HL-60 (cell line): ENCODE results near the gene DNASE1L1.

Source experiments
- DNase-seq, 2 experiments: peaks; one replicate each; pipeline ENCODE4 v3.0.0-alpha.2; 2010 to 2020; ENCODE audit warnings: low read depth in 1 of 2, low spot score in 1 of 2
- H3K27ac ChIP-seq: fragments of 250-450 bp; sonication (Bioruptor Pico); replicated peaks from 2 replicates; pipeline ENCODE4 v1.5.1; 2020; ENCODE audit warnings: mild to moderate bottlenecking, moderate library complexity
- H3K27me3 ChIP-seq: fragments of 250-450 bp; sonication (Bioruptor Pico); 2 replicates; pipeline ENCODE4 v1.5.1; 2021; ENCODE audit warnings: mild to moderate bottlenecking, moderate library complexity; ENCODE audit not compliant: insufficient read depth, poor library complexity, severe bottlenecking
- H3K4me3 ChIP-seq: replicated peaks from 2 replicates; pipeline ENCODE4 v1.5.1; 2011; ENCODE audit warnings: mild to moderate bottlenecking, control low read depth, low read length; ENCODE audit not compliant: insufficient read depth
- GABPA ChIP-seq: IDR thresholded peaks from 2 replicates; pipeline ENCODE4 v1.6.1; 2012; ENCODE audit warnings: low read depth
- POLR2AphosphoS5 ChIP-seq: IDR thresholded peaks from 2 replicates; pipeline ENCODE4 v1.6.1; 2012; ENCODE audit warnings: low read depth
- SPI1 ChIP-seq: IDR thresholded peaks from 2 replicates; pipeline ENCODE4 v1.6.1; 2012; ENCODE audit warnings: low read depth, mild to moderate bottlenecking, borderline replicate concordance
- long read RNA-seq: library from polyadenylated mRNA; unstranded; transcript quantifications from one replicate; pipeline ENCODE4 v2.0.0, GENCODE V29; 2020
- TF ChIP-seq, protein P1 (sequence below): IDR thresholded peaks from one replicate; pipeline ENCODE4 v1.5.1; 2011; ENCODE audit warnings: low read length, control low read depth, inconsistent platforms; ENCODE audit not compliant: insufficient read depth
- TF ChIP-seq, protein P2 (sequence below): IDR thresholded peaks from 2 replicates; pipeline ENCODE4 v1.6.1; 2012; ENCODE audit warnings: low read depth; ENCODE audit not compliant: insufficient replicate concordance

DNASE1L1 gene
- long read RNA-seq, transcript DNASE1L1-203 (8 exons, 2,110 nt): major isoform, 48 of 62 reads
- long read RNA-seq, partial matches to known transcripts: 1 of 62 reads
- long read RNA-seq, other reads (novel, unspliced or antisense): 6 of 62 reads

DNA sequence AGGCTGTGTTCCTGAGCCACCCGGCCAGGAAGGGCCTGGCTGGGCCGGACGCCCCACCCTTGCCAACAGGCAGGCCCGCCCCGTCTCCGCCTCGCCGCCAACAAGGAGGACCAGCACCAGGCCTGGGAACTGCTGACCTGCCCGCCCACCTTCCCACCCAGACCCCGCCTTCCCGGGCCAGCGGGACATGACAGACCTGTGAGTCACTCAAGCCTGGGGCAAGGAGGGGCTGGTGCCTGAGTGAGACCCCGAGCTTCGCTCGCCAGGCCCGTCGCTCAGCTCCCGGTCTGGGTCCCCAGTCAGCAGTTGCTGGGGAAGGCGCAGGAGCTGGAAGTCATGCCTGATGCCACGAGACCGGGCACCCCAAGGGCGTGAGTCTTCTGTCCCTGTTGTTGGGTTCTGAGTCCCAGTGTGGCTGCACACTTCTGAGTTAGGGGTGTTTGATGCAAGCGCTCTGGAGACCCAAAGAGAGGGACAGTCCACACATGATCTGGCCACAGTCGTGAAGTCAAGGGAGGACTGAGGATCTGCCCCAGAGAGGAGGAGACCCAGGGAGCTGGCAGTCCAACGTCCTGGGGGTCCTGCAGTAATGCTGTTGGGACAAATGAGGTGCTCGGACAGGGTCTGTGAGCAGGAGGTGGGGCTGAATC, at the start of gene DNASE1L1:
Gene DNASE1L1, minus strand, starts transcription at position 33 of the 650 bp plus-strand sequence. CDS start 3,686 bp downstream, outside the sequence.
- TF ChIP-seq GABPA (no peak), POLR2AphosphoS5 (no peak)
- TF ChIP-seq, protein P1, sequence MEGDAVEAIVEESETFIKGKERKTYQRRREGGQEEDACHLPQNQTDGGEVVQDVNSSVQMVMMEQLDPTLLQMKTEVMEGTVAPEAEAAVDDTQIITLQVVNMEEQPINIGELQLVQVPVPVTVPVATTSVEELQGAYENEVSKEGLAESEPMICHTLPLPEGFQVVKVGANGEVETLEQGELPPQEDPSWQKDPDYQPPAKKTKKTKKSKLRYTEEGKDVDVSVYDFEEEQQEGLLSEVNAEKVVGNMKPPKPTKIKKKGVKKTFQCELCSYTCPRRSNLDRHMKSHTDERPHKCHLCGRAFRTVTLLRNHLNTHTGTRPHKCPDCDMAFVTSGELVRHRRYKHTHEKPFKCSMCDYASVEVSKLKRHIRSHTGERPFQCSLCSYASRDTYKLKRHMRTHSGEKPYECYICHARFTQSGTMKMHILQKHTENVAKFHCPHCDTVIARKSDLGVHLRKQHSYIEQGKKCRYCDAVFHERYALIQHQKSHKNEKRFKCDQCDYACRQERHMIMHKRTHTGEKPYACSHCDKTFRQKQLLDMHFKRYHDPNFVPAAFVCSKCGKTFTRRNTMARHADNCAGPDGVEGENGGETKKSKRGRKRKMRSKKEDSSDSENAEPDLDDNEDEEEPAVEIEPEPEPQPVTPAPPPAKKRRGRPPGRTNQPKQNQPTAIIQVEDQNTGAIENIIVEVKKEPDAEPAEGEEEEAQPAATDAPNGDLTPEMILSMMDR: no peak
- TF ChIP-seq, protein P2, sequence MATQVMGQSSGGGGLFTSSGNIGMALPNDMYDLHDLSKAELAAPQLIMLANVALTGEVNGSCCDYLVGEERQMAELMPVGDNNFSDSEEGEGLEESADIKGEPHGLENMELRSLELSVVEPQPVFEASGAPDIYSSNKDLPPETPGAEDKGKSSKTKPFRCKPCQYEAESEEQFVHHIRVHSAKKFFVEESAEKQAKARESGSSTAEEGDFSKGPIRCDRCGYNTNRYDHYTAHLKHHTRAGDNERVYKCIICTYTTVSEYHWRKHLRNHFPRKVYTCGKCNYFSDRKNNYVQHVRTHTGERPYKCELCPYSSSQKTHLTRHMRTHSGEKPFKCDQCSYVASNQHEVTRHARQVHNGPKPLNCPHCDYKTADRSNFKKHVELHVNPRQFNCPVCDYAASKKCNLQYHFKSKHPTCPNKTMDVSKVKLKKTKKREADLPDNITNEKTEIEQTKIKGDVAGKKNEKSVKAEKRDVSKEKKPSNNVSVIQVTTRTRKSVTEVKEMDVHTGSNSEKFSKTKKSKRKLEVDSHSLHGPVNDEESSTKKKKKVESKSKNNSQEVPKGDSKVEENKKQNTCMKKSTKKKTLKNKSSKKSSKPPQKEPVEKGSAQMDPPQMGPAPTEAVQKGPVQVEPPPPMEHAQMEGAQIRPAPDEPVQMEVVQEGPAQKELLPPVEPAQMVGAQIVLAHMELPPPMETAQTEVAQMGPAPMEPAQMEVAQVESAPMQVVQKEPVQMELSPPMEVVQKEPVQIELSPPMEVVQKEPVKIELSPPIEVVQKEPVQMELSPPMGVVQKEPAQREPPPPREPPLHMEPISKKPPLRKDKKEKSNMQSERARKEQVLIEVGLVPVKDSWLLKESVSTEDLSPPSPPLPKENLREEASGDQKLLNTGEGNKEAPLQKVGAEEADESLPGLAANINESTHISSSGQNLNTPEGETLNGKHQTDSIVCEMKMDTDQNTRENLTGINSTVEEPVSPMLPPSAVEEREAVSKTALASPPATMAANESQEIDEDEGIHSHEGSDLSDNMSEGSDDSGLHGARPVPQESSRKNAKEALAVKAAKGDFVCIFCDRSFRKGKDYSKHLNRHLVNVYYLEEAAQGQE: no peak
- peak; percentile 78 to 86 for DNase-seq
- peak within 1 kb of the TSS; percentile 54 for H3K27ac ChIP-seq
- H3K27me3 ChIP-seq: no peaks in the 10 kb centered on the region
- H3K4me3 ChIP-seq: peak within 1 kb of the TSS; percentile 33

DNA sequence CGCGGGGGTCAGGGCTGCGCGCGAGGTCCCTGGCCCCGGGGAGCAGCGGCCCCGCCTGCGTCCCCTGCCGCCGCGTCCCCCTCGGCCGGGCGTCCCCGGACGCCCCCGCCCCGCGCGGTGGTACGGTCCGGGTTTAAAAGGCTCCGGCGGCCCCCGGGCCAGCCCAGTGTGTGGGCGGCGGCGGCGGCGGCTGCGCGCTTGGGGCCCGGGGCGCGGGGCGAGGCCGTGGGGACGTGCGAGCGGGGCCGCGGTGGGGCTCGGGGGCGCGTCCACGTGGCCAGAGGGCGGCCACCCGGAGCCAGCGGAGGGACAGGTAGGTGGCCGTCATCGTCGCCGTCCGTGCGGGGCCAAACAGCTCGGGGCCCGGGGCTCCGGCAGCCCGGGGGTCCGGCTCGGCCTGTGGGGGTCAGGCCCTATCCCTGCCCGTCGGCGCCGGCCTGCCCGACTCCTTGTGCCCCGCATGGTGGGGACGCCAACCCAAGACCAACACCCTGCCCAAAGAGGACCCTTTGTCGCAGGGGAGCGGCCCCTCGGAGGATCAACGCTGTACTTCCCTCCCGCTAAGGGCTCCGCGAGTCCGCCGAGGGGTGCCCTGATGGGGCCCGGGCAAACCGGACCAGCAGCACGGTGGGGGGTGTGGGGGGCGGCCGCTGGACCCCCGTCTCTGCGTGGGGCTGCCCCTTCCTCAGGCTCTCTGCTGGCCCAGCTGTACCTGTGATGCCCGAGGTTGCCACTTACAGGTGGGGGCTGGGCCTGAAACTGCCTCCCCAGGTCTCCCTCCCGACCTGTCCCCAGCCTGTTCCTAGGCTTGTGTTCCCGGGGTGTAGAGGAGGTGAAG, 49.3 kb upstream of the DNASE1L1 start, which contains the start of gene PLXNA3:
Gene PLXNA3, plus strand, starts transcription at position 166 of the 838 bp plus-strand sequence. CDS start 1,903 bp downstream, outside the sequence.
- TF ChIP-seq, protein P2: no peak
- TF ChIP-seq, protein P1: no peak
- TF ChIP-seq POLR2AphosphoS5: no peak
- H3K27me3 ChIP-seq: peaks cover 4% of the 10 kb centered on the region
- peak within 1 kb of the TSS; percentile 44 for H3K4me3 ChIP-seq
- DNase-seq: no peak
- no peak within 1 kb of the TSS for H3K27ac ChIP-seq

DNA sequence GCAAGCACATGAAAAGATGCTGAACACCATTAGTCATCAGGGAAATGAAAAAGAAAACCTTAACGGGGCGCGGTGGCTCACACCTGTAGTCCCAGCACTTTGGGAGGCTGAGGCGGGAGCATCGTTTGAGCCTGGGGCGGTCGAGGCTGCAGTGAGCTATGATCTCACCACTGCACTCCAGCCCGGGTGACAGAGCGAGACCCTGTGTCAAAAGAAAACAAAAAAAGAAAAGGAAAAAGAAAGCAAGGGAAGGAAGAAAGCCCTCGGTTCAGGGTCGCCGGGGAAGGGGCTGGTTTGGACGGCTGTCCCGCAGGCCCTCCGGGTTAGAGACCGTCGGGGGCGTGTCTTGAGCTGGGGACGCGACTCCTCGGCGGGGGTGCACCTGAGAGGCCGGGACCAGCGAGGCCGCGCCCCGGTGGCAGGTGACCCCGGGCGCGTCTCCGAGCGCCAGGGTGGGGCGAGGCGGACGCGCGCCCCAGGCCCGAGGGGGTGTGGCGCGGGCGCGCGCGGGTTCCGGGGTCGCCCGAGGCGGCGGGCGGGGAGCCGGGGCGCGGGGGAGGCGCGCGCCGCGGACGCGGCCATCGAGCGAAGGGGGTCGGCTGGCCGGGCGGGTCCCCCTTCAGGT, 48.5 kb upstream of the DNASE1L1 start:
- peak overlapping the region; percentile 44 for H3K4me3 ChIP-seq
- TF ChIP-seq, protein P1: no peak
- TF ChIP-seq, protein P2: no peak
- no peak for TF ChIP-seq GABPA
- TF ChIP-seq SPI1: no peak
- TF ChIP-seq POLR2AphosphoS5: no peak
- no peak overlapping the region for H3K27ac ChIP-seq

More for the DNA sequence above, 48.5 kb upstream of the DNASE1L1 start:
- peaks cover 4% of the 10 kb centered on the region for H3K27me3 ChIP-seq
- no peak for DNase-seq
